Fibroblast of lung (primary cell): ENCODE measurements around the gene PLCB2.

ENCODE experiments used
- EZH2 ChIP-seq: IDR thresholded peaks from 2 replicates; pipeline ENCODE4 v1.5.1; 2012; ENCODE audit warnings: low read length, control low read depth, mild to moderate bottlenecking; ENCODE audit errors: missing control alignments
- TF ChIP-seq, protein P1 (sequence below), 2 donors: IDR thresholded peaks in 1 of 2; conservative IDR thresholded peaks in 1 of 2; 1 replicate in 1 of 2; 2 replicates in 1 of 2; pipeline ENCODE4 v1.5.1; 2011 to 2012; ENCODE audit warnings: low read length in 2 of 2, control low read depth in 1 of 2, inconsistent platforms in 1 of 2, low read depth in 1 of 2, mild to moderate bottlenecking in 1 of 2

DNA sequence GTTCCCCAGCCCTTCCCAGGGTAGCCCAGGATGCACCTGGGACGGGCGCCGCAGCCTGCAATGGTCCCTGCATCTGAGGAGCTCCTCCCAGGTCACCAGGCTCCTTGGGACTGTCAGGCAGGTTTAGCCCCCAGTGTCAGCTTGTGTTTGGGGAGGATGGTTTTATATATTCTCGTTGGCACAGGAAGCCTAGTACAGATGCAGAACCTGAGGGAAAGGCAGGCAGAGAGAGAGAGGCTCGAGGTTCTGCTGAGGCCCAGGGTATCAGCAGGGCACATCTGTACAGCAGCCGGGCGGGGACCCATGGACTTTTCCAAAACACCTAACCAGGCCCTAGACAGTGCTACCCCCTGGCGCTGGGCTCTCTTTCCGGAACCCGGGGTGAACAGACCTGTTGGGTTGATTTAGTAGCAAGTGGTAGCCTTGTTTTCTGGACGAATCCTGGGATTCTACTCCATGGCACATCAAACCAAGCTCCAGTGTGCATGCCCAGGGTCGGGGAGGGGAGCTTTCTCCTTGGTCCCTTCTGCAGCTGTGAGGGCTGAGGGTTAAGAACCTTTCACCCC, 60.2 kb downstream of the PLCB2 start:
- TF ChIP-seq, protein P1, sequence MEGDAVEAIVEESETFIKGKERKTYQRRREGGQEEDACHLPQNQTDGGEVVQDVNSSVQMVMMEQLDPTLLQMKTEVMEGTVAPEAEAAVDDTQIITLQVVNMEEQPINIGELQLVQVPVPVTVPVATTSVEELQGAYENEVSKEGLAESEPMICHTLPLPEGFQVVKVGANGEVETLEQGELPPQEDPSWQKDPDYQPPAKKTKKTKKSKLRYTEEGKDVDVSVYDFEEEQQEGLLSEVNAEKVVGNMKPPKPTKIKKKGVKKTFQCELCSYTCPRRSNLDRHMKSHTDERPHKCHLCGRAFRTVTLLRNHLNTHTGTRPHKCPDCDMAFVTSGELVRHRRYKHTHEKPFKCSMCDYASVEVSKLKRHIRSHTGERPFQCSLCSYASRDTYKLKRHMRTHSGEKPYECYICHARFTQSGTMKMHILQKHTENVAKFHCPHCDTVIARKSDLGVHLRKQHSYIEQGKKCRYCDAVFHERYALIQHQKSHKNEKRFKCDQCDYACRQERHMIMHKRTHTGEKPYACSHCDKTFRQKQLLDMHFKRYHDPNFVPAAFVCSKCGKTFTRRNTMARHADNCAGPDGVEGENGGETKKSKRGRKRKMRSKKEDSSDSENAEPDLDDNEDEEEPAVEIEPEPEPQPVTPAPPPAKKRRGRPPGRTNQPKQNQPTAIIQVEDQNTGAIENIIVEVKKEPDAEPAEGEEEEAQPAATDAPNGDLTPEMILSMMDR (conservative IDR thresholded peaks at IDR 0.05 in 1 of 2, IDR thresholded peaks at IDR 0.05 in 1 of 2; ENCODE audit: low read depth in 1 of 2, low read length in 2 of 2), result no peak
- no peak for TF ChIP-seq EZH2
